H1 (cell line): ENCODE results near the gene CATSPERD. TPM values are rescaled to one million over a fixed set of nuclear protein-coding genes. Genes with fewer than 3 reads are reported as not detected.

Experiments used
- EGR1 ChIP-seq: IDR thresholded peaks from 2 replicates; pipeline ENCODE4 v1.6.1; 2011; ENCODE audit warnings: low read depth, low read length, borderline replicate concordance
- NRF1 ChIP-seq: IDR thresholded peaks from 2 replicates; pipeline ENCODE4 v1.6.1; 2011; ENCODE audit warnings: mild to moderate bottlenecking, low read depth, low read length, improper control_type of control experiment
- PHF8 ChIP-seq: fragments of 200-600 bp; sonication (generic); conservative IDR thresholded peaks from 2 replicates; pipeline ENCODE4 v1.7.1; 2012; ENCODE audit warnings: low read depth, mild to moderate bottlenecking, inconsistent platforms, low read length, moderate library complexity
- SIX5 ChIP-seq: IDR thresholded peaks from 2 replicates; pipeline ENCODE4 v1.6.1; 2011; ENCODE audit warnings: mild to moderate bottlenecking, low read depth, low read length
- polyA plus RNA-seq, 7 experiments: library from polyadenylated mRNA; depleted of rRNA in 3 of 7; stranded (reverse) in 5 of 7; unstranded in 2 of 7; fragments of >200 nt in 5 of 7; fragments of 200-250 nt in 2 of 7; gene quantifications; 1 replicate in 5 of 7; 2 replicates in 1 of 7; 4 replicates in 1 of 7; pipeline versions ENCODE4 v1.2.1 to v1.2.3, GENCODE V29; 2011 to 2013; ENCODE audit warnings: missing spikeins in 2 of 7, mixed read lengths in 2 of 7
- total RNA-seq: library from RNA; stranded (reverse); fragmentation: NEBNext Ultra II Directional; extraction: Animal tissue kit (Norgen Biotek cat#: 25700); gene quantifications from 2 replicates; pipeline ENCODE4 v1.2.1, GENCODE V29; 2021

CATSPERD gene
- total and polyA plus RNA-seq, 2 of the 8 experiments (the other 6 are each of a cell fraction or from before 2014, with no cell fraction given): 0.12 TPM; not detected in 1

GRCh38 chr19:5817218-5817617, 96.8 kb downstream of the CATSPERD start (continued):
- no peak for TF ChIP-seq SIX5
- TF ChIP-seq EGR1: no peak
- TF ChIP-seq NRF1: no peak
- no peak for TF ChIP-seq PHF8
